ENCODE results near the gene HRK. TPM values are rescaled to one million over a fixed set of nuclear protein-coding genes. Genes with fewer than 3 reads are reported as not detected.

The HRK gene
- total and polyA plus RNA-seq, 2 of the 13 experiments (the other 11 are each of a cell fraction or from before 2014, with no cell fraction given) = 0.02 TPM; not detected in 1

DNA sequence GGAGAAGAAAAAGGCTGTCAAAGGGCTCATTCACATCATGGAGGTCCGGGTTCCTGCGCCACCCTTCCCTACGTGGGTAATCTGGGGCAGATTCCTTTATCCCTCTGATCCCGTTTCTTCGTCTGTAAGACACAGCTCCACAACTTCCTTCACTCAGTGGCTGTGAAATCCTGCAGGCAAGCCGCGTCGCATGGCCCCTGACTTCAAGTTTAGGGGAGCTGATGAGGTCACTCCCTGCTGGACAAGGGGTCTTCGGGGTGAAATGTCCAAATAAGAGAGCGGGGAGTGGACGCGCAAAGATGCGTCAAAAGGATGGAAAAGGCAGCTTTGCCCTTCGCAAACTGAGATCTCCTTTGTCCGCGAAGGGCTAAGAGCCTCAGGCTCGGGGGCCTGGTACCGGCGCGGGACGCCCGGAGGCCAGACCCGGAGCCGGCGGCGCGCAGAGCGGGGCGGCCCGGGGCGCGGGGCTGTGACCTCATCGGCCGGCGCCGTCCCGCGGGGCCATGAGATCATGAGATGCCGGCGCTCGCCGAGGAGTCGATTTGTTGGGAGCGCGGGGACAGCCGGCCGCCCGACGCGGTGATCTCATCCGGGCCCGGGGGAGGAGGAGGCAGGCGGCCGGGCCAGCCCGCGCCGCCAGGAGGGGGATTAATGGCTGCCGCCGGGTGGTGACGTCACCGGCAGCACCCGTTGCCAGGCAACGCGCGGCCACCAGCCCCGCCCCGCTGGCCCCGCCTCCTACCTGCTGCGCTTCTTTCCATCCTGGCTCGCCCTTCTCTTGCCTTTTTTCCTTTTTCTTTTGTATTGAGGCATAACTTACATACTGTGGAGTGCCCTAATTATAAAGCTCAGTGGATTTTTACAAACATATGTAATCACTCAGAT is 62.1 kb downstream of the HRK start (continued):
- TF ChIP-seq YY1 (IDR thresholded peaks at IDR 0.05; ENCODE audit: insufficient read depth, insufficient replicate concordance, low read depth, low read length) (peak; percentile 94), ZNF543 (CRISPR knock-in tag; IDR thresholded peaks at IDR 0.05) (0 out of 2 replicates have a peak, but pooled peaks have one; percentile 28), ZNF761 (CRISPR knock-in tag; conservative IDR thresholded peaks at IDR 0.05) (peak; percentile 80; the same call in 1 of the 2 replicates), SP1 (IDR thresholded peaks at IDR 0.05) (no peak), SP1 (CRISPR knock-in tag; IDR thresholded peaks at IDR 0.05) (peak; percentile 46; the same call in 1 of the 2 replicates), JUND (CRISPR knock-in tag; IDR thresholded peaks at IDR 0.05) (peak; percentile 69; the same call in 1 of the 2 replicates), GABPB1 (CRISPR knock-in tag; IDR thresholded peaks at IDR 0.05) (peak; percentile 71; the same call in 1 of the 2 replicates), HOXA3 (CRISPR knock-in tag; IDR thresholded peaks at IDR 0.05) (peak; percentile 97), SPEN (CRISPR knock-in tag; IDR thresholded peaks at IDR 0.05; ENCODE audit: low read depth) (peak; percentile 53; the same call in 1 of the 2 replicates), ZFP82 (CRISPR knock-in tag; IDR thresholded peaks at IDR 0.05; ENCODE audit: borderline replicate concordance) (no peak), XRCC5 (optimal IDR thresholded peaks at IDR 0.05; ENCODE audit: low read length) (peak; percentile 42)
- TF ChIP-seq, protein P1, sequence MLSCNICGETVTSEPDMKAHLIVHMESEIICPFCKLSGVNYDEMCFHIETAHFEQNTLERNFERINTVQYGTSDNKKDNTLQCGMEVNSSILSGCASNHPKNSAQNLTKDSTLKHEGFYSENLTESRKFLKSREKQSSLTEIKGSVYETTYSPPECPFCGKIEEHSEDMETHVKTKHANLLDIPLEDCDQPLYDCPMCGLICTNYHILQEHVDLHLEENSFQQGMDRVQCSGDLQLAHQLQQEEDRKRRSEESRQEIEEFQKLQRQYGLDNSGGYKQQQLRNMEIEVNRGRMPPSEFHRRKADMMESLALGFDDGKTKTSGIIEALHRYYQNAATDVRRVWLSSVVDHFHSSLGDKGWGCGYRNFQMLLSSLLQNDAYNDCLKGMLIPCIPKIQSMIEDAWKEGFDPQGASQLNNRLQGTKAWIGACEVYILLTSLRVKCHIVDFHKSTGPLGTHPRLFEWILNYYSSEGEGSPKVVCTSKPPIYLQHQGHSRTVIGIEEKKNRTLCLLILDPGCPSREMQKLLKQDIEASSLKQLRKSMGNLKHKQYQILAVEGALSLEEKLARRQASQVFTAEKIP (CRISPR knock-in tag; IDR thresholded peaks at IDR 0.05; ENCODE audit: borderline replicate concordance) = no peak
- TF ChIP-seq, protein P2, sequence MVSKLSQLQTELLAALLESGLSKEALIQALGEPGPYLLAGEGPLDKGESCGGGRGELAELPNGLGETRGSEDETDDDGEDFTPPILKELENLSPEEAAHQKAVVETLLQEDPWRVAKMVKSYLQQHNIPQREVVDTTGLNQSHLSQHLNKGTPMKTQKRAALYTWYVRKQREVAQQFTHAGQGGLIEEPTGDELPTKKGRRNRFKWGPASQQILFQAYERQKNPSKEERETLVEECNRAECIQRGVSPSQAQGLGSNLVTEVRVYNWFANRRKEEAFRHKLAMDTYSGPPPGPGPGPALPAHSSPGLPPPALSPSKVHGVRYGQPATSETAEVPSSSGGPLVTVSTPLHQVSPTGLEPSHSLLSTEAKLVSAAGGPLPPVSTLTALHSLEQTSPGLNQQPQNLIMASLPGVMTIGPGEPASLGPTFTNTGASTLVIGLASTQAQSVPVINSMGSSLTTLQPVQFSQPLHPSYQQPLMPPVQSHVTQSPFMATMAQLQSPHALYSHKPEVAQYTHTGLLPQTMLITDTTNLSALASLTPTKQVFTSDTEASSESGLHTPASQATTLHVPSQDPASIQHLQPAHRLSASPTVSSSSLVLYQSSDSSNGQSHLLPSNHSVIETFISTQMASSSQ (IDR thresholded peaks at IDR 0.05; ENCODE audit: low read depth) = no peak
- TF ChIP-seq, protein P2 (CRISPR knock-in tag; IDR thresholded peaks at IDR 0.05; ENCODE audit: borderline replicate concordance) = 0 out of 2 replicates have a peak, but pooled peaks have one; percentile 18
